CD4-positive, alpha-beta T cell treated with Interleukin-1 beta for 1 hour (primary cell): ENCODE data around the gene MS4A1.
"Not testable (repeated sequence)": the region's sequence is repeated elsewhere in the genome, so short reads cannot be mapped to it uniquely, and the experiment has no call there.

Experiments
- DNase-seq, 2 donors: peaks; one replicate each; pipeline ENCODE4 v3.0.0-alpha.2; 2020 to 2022

MS4A1 gene

DNA sequence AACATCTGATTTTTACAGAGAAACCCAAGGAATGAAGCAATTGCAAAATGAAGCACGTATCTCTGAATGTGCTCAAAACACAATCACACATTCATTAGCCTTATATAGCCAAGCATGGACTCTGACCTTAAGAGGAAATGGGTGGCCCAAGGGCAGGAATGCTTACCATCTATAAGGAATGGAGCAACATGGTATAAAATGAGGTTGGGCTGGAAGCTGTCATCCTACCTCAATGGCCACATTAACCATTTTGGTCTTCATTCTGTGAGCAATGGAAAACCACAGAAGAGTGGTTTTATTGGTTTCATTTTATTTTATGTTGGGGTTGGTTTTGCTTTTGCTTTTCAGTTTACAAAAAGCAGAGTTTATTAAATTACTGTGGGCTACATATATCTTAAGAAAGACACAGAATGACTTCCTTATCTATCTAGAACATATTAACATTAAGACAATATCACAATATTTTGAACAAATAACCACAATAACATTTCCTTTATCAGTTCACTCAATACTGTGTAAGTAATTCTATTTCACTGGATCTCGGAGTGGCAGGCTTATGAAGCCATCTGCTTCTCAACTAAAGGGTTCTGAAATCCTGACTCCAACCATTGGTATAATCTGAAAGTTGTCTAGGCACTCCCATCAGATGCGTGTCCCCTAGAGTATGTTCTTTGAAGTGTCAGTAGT lies 48.7 kb downstream of the MS4A1 start:
- DNase-seq = peak in 1 of 2 donors; percentile 7

DNA sequence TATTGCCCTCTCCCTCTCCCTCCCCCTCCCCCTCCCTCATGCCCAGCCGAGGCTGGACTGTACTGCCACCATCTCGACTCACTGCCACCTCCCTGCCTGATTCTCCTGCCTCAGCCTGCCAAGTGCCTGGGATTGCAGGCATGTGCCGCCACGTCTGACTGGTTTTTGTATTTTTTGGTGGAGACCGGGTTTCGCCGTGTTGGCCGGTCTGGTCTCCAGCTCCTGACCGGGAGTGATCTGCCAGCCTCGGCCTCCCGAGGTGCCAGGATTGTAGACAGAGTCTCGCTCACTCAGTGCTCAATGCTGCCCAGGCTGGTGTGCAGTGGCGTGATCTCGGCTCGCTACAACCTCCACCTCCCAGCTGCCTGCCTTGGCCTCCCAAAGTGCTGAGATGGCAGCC lies 54.0 kb downstream of the MS4A1 start:
- not testable (repeated sequence) for DNase-seq

DNA sequence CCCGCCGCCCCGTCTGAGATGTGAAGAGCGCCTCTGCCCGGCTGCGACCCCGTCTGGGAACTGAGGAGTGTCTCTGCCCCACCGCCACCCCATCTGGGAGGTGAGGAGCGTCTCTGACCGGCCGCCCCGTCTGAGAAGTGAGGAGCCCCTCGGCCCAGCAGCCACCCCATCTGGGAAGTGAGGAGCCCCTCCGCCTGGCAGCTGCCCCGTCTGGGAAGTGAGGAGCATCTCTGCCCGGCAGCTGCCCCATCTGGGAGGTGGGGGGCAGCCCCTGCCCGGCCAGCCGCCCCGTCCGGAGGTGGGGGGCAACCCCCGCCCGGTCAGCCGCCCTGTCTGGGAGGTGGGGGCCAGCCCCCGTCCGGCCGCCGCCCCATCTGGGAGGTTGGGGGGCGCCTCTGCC lies 54.6 kb downstream of the MS4A1 start:
- DNase-seq = not testable (repeated sequence)

DNA sequence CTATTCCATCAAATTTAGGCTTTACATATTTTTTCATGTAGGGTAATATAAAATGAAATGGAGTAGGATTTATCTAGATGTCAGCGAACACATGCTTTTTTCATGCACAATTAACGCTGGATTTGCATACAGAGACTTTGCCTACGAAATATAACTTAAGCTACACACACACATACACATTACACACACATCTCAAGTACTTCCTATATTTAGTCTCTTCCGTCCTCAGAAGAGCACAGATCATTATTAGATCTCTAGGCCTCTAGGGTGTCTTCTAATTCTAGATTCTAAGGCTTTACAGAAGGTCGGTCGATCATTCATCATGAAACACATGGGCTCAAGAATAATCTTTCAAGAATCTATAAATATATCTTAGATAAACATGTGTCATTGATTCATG lies 55.7 kb downstream of the MS4A1 start:
- DNase-seq = no peak

DNA sequence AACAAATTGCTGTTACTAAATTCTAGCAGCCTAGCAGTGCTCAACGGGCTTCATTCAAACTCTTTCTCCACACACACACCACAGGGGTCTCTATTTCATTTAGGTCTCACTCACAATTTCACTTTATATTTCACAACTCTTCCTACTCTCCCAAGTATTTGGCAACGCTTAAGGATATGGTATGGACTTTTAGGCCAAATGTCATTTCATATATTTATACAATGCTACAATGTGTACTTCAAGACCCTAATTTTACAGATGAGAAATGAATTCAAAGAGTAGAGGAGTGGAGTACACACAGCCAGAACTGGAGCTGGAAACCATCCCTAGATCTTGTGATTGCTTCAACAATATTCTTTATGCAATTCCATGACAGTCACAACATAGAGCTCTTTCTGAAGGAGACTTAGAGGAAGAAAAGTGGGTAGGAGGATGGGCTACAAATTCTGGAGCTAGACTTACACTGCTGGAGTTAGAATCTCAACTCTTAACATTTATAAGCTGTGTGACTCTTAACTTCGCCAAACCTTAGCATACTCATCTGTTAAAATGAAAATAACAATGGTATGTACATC lies 57.1 kb downstream of the MS4A1 start:
- no peak for DNase-seq

DNA sequence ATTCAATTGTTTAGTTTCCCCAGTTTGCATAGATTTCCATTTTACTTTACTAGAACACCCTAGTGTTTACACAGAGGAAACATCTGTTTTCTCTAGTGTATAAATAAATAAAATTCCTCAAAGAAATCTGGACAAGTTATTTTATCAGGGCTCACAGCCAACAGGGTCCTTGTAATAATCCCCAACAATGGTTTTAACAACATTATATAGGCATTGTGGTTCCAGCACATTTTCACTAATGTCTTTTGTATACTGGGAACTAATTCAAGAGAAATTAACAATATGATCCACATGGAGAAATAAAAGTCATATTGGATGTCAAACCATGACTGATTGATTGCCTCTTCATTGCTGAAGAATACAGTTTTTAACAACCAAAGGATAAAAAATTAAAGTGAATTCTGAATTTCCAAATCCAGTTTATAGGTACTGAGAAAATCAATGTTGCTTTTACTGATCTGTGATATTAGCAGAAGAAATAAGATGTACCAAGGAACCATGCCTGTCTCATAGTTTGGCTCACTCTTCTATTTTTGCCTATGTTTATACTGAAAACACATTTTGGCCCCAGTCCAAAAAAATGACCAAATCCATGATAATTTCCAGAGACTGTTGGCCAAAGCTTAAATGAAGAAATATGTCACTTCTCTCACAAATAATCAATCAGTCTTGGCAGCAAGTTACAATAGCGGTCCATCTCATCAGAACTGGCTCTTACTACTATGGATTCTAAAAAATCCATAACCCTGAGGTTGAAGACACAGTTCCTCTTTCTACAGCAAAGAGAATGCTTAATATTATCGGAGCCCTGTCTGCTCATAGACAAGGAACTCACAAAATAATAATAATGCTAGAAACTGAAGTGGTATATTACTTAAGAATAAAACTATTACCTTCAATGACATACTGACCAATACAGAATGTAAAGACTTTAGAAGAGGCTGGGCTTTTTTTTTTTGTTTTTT lies 58.1 kb downstream of the MS4A1 start:
- DNase-seq = no peak

DNA sequence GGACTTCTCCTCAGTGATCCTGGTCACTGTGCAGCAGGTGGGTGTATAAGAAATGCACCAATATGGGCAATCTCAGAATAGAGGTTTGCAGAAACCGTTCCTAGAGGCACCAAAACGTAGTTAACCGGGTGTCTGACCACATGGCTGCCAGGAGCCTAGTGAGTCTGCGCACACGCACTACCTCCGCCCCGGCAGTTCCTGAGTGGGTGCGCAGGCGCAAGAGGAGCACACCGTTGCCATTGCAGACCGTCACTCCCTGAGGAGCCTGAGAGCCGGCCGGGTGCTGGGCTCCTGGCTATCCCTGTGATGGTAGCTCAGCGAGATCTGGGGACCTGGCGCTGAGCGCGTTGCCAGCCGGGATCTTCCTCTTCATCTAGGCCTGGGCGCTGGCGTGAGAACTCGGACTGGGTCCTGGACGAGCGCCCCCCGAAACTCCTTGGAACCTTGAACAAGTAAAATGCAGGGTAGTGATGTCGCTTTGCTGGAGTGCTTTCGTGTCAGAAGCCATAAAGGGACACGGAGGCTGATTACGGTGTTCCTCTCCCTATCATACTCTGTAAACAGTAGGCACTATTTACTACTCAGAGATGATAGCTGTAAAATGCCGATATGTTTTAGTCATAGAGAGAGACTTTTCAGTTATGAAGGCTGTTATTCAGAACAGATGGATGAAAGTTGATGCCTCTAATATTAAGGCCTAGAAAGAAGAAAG lies 59.7 kb downstream of the MS4A1 start, which contains the start of gene MS4A13:
TSS of gene MS4A13 (plus strand) at position 249 of the 712 bp plus-strand sequence. CDS start 2,692 bp downstream, outside the sequence.
- no peak for DNase-seq
